ENCODE data around the gene RNF220. TPM values are rescaled to one million over a fixed set of nuclear protein-coding genes. Genes with fewer than 3 reads are reported as not detected.

The RNF220 gene
- total and polyA plus RNA-seq, 9 of the 15 experiments (the other 6 are each of a cell fraction or from before 2014, with no cell fraction given) = 5.1 to 117 (median 66.9) TPM

DNA sequence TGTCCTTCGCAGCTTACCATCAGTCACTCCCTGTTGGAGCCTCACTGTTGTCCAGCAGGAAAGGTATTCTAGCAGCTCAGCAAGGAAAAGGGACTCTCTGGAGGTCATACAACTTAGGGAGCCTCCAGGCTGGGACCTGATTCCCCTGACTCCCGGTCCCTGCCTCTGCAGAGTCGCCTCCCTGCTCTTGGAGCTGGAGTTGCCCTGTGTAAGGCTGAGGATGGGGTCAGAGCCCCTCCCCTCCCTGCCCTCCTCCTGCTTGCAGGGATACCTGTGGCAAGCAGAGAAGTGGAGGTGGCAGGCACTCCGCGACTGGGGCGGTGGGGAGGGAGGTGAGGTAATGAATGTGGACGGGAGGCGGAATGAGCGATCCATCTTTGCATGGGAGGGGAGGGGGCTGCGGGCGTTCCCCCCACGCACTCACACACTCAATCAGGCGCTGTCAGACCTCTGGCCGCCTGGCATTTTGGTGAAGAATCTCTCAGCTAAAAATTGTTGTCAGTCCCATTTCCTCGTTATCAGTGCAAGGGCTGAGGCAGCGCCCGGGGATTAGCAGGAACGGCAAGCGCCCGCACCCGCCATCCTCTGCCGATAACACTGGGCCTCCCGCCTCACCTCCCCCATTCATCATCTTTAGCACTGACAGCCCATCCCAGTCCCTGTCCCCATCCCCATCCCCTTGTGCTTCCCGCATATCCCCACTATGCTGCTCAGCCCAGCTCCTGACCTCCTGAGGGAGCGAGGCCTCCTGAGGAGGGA is 204.9 kb downstream of the RNF220 start (continued):
- TF ChIP-seq ZKSCAN1 (IDR thresholded peaks at IDR 0.05; ENCODE audit: low read depth, low read length) = peak; percentile 33; the same call in 1 of the 2 replicates
- TF ChIP-seq GABPB1 (CRISPR knock-in tag; IDR thresholded peaks at IDR 0.05) = no peak
- TF ChIP-seq EZH2 (IDR thresholded peaks at IDR 0.05; ENCODE audit: borderline replicate concordance, low read depth, low read length) = no peak
- peak; percentile 61; the same call in 1 of the 2 replicates for TF ChIP-seq NCOA1 (IDR thresholded peaks at IDR 0.05; ENCODE audit: low read depth)
- peak; percentile 63; the same call in 1 of the 2 replicates for TF ChIP-seq LEF1 (IDR thresholded peaks at IDR 0.05)
- TF ChIP-seq ILF3 (IDR thresholded peaks at IDR 0.05; ENCODE audit: borderline replicate concordance) = no peak
- TF ChIP-seq ZNF589 (CRISPR knock-in tag; IDR thresholded peaks at IDR 0.05; ENCODE audit: low read depth) = no peak
- peak; percentile 75 for TF ChIP-seq TEAD4 (IDR thresholded peaks at IDR 0.05; ENCODE audit: low read length)
- TF ChIP-seq TEAD4 (CRISPR knock-in tag; IDR thresholded peaks at IDR 0.05; ENCODE audit: borderline replicate concordance) = 0 out of 2 replicates have a peak, but pooled peaks have one; percentile 45
- TF ChIP-seq NFE2L1 (tag; IDR thresholded peaks at IDR 0.05; ENCODE audit: borderline replicate concordance, low read depth) = no peak
- TF ChIP-seq SRF (CRISPR knock-in tag; IDR thresholded peaks at IDR 0.05) = no peak
- no peak for TF ChIP-seq FIP1L1 (IDR thresholded peaks at IDR 0.05; ENCODE audit: low read depth, low read length, poor library complexity, severe bottlenecking)
- peak; percentile 30; the same call in 1 of the 2 replicates for TF ChIP-seq CC2D1A (IDR thresholded peaks at IDR 0.05)
- TF ChIP-seq NFIX (CRISPR knock-in tag; IDR thresholded peaks at IDR 0.05; ENCODE audit: low read depth) = no peak
- no peak for TF ChIP-seq U2AF1 (optimal IDR thresholded peaks at IDR 0.05; ENCODE audit: low read depth, low read length)
- peak; percentile 63; the same call in 1 of the 2 replicates for TF ChIP-seq EP300 (IDR thresholded peaks at IDR 0.05; ENCODE audit: low read length)
- 0 out of 2 replicates have a peak, but pooled peaks have one; percentile 12 for TF ChIP-seq CREM (IDR thresholded peaks at IDR 0.05; ENCODE audit: low read depth)
- no peak for TF ChIP-seq CHCHD3 (CRISPR knock-in tag; IDR thresholded peaks at IDR 0.05)
- TF ChIP-seq ZNF133 (CRISPR knock-in tag; IDR thresholded peaks at IDR 0.05) = no peak
- TF ChIP-seq, protein P1, sequence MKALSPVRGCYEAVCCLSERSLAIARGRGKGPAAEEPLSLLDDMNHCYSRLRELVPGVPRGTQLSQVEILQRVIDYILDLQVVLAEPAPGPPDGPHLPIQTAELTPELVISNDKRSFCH (CRISPR knock-in tag; IDR thresholded peaks at IDR 0.05) = no peak
- TF ChIP-seq, protein P1 (tag; IDR thresholded peaks at IDR 0.05) = peak; percentile 71
- 0 out of 2 replicates have a peak, but pooled peaks have one; percentile 25 for TF ChIP-seq HMBOX1 (IDR thresholded peaks at IDR 0.05)
- TF ChIP-seq MTA3 (IDR thresholded peaks at IDR 0.05; ENCODE audit: borderline replicate concordance) = 0 out of 2 replicates have a peak, but pooled peaks have one; percentile 25
- TF ChIP-seq HDAC1 (IDR thresholded peaks at IDR 0.05) = peak in 1 of 2 experiments; percentile 82; a peak in 2 of 4 replicates
- no peak for TF ChIP-seq CBX2 (IDR thresholded peaks at IDR 0.05; ENCODE audit: insufficient read depth, low read length, poor library complexity, severe bottlenecking)
- peak; percentile 85; the same call in 1 of the 2 replicates for TF ChIP-seq ZBTB7A (IDR thresholded peaks at IDR 0.05; ENCODE audit: borderline replicate concordance, control insufficient read depth, low read depth, low read length)
- TF ChIP-seq KDM5B (IDR thresholded peaks at IDR 0.05; ENCODE audit: insufficient replicate concordance, low read depth, low read length) = no peak

Measured in K562 (cell line).